Raji (cell line): ENCODE data around the gene CARNS1.

Experiments used
- POLR2A ChIP-seq: IDR thresholded peaks from 2 replicates; pipeline ENCODE4 v1.6.1; 2011; ENCODE audit warnings: low read depth, low read length, control low read depth; ENCODE audit not compliant: insufficient read depth

The CARNS1 gene

DNA sequence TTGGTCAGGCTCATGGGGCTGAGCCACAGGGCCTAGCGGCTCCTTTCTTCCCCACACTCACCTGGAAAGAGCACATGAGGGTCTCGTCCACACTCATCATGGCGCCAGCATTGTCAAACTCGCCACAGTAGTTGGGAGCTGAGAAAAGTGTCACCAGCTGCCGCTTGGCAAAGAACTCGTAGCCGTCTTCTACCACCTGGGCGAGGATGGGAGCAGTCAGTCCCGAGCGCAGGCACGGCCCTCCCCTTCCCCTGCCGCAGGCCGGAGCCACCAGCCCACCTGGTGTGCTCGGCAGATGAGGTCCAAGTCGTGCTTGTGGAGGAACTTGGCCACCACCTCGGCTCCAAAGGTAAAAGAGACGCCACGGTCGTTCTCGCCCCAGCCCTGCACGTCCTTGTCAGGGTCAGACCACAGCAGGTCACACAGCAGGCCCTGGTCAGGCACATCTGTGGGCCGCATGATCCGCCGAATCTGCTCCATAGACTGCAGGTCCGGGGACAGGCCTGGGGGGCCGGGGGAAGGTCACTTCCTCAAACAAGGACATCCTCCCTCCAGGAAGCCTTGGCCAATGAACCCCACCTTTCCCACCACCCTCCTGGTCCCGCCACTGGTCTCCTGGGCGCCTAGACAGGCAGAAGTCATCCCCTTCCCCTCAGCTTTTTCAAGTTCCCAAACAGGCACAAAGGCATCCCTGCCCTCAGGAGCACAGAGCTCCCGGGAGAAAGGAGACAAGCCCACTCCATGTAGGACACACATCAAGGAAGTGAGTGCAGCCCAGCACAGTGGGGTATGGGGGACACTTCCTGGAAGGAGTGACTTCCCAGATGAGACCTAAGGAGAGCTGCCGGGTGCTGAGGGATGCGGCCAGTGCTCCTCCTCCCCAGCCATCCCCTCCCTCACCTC is 16.6 kb upstream of the CARNS1 start:
- 0 out of 2 replicates have a peak, but pooled peaks have one; percentile 14 for TF ChIP-seq POLR2A

DNA sequence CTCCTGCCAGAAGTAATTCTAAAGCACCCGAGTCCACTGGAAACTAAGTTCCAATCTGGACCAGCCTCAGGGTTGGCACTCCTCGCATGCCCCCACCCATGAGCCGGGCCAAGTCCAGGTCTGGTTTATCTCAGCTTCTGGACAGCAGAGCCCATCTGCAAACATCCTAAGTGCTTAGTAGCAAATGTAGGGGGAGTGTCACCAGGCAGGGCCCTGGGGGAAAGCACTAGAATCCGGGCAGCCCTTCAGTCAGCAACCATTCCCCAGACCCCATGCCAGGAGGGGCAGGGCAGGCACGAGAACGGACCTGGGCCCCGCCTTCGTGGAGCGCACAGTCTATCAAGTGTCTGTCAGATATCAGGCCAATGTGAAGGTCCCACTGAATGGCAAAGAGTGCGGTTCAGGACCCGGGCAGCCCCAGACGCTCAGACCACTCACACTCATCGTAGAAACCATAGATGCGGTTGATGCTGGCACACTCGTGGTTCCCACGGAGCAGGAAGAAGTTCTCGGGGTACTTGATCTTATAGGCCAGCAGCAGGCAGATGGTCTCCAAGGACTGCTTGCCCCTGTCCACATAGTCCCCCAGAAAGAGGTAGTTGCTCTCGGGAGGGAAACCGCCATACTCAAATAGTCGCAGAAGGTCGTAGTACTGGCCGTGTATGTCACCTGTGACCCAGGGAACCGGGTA is 15.1 kb upstream of the CARNS1 start:
- no peak for TF ChIP-seq POLR2A

DNA sequence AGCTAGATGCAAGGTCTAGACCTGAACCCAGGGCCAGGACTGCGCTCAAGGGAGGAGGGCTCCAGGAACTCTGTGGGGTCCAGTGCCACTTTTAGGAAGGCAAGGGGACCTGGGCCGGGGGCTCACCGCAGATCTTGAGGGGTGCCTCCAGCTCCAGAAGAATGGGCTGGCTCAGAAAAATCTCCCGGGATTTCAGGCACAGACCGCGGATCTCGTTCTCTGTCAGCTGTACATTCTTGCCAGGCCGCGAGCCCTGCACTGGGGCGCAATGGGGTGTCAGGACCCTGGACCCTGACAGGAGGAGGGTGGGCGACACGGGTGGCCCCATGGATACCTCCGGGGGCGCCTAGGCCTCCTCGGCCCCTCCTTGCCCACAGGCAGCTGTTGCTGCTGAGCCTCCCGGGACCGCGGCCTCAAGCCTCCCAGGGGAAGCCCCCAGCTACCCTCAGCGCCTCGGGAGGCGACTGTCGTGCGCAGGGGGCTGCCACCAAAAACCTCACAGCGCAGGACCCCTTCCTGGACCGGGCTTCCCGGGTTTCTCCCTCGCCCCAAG is 14.5 kb upstream of the CARNS1 start:
- no peak for TF ChIP-seq POLR2A

DNA sequence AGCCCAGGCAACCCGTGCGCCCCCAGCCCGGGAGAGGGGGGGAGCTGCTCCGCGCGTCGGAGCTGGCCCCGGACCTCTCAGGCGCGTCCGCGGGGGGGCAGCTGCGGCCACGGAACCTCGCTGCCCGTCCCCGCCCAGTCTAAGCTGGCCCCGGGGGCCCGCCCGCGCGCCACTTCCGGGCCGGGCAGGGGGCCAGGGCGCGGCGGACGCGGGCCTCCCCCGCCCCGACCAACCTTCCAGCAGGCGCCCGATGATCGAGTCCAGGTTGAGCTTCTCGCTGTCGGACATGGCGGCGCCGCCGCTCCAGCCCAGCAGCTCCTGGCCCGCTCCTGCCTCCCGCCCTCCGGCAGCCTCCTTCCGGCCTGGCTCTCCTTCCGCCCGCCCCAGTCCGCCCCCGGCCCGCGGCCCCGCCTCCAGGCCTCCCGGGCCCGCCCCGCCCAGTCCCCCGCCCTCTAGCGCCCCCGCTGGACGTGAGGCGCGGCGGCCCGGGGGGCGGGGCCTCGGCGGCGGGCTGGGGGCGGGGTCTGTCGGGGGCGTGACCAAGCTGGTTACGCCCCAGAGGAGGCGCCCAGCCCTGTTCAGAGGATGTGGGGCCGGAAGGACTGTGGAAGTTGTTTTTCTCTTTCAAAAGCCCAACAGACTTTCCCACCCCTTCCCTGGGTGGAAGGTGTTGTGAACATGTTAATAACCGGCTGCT is 13.8 kb upstream of the CARNS1 start, which contains the start of gene PPP1CA:
Gene PPP1CA (minus strand): TSS at position 364 of the 697 bp plus-strand sequence. CDS start 76 bp downstream, at position 288.
- TF ChIP-seq POLR2A, result peak; percentile 86

DNA sequence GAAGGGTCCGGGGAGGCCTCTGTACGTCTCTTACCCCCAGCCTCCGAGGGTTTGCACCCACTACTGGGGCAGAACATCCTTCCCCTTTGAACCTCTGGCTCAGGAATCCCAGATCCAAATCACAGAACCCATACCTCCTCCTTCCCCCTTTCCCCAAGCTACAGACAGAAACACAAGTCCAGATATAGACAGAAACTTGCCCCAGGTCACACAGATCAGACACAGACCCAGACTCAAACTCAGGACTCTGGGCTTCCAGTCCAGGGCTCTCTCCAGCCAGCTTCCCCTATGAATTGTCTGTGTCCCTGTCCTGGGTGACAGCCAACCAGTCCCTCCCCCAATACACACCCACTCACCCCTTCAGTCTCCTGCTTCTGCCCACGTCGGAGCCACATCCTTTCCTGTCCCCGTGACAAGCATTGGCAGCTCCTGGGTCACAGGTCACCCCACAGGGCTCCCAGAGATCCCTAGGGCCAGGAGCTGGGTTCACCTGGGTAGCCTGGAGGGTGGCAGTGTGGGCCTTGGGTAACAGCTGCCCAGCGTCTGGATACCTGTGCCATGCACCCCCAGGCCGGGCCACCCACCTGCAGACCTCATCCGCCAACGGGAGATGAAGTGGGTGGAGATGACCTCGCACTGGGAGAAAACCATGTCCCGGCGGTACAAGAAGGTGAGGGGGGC is 10.8 kb upstream of the CARNS1 start:
- no peak for TF ChIP-seq POLR2A

DNA sequence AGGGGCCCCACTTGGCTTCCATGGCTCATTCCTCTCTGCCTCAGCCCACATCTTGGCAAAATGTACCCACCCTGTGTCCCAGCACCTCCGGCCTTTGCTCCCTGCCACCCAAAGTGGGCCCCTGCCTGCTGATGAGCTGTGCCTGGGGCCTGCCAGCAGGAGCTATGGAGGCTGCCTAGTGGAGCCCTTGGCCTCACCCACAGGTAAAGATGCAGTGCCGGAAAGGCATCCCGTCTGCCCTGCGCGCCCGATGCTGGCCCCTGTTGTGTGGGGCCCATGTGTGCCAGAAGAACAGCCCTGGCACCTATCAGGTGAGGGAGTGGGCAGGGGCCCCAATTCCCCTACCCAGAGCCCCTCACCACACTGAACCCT is 10.3 kb upstream of the CARNS1 start:
- TF ChIP-seq POLR2A, result no peak

DNA sequence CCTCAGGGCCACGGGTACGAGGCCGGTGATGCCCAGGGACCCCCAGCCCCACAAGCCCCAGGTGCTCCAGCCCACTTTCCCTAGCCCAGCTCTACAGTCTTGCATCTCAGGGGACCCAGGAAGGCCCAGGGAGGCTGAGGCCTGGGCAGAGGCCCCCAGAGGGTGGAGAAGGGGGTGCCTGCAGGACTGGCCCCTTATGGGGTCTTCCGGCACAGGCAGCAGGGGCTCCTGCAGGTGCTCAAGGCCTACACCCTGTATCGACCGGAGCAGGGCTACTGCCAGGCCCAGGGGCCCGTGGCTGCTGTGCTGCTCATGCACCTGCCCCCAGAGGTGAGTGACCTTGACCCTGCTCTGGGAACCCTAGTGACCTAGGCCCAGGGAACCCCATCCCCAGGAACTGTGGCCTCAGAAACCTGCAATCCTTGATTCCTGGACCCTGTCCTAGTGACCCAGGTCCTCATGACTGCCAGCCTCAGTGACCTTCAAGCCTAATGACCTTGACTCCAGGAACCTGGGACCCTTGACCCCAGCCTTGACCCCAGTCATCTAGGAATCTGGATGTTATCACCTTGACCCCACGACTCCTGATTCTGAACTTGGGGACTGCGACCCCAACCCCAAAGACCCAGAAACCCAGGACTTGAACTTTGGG is 9.7 kb upstream of the CARNS1 start:
- no peak for TF ChIP-seq POLR2A

DNA sequence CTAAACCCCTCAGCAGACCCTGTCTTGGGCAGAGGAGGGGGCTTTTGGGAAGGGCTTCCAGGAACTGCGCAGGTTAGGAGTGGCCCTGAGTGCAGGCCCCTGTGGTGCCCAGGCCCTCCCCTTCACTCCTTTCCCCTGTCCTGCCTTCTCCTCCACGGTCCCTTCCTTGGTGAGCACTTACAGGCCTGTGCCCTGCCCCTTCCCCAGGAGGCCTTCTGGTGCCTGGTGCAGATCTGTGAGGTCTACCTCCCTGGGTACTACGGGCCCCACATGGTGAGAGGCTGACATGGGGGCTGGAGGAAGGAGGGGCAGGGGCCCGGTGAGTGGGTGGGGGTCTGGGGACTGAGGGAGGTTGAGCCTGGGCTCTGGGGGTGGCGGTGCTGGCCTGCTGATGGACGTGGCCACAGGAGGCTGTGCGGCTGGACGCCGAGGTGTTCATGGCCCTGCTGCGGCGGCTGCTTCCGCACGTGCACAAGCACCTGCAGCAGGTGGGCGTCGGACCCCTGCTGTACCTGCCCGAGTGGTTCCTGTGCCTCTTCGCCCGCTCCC is 9.0 kb upstream of the CARNS1 start:
- TF ChIP-seq POLR2A, result no peak

DNA sequence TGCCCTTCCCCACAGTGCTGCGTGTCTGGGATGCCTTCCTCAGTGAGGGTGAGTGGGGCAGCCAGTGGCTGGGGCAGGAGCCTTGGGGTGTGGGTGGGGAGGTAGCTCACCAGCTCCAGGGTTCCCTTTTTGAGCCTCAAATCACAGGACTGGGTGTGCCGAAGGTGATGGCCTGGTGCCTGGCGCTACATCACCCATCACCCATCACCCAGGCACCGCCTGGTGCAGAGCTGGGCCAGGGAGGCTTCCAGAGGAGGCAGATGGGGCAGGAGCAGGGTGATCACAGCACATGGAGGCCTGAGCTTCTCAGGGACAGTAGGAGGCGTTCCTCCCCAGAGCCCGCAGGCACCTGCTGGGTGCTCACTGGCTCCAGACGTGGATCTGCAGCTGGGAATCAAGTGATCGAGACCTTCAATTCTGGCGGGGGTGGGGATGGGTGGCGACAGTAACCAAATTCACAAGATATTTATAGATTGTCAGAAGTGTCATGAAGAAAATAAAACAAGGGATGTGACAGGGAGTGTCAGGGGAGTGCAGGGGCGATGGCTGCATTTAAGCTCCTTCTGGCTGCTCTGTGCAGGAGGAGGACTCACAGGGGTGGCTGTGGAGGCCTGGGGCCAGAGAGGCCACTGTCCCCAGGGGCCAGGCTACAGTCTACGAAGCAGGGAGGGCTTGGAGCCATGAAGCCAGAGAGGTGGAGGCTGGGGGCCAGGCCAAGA is 8.3 kb upstream of the CARNS1 start:
- TF ChIP-seq POLR2A, result no peak

DNA sequence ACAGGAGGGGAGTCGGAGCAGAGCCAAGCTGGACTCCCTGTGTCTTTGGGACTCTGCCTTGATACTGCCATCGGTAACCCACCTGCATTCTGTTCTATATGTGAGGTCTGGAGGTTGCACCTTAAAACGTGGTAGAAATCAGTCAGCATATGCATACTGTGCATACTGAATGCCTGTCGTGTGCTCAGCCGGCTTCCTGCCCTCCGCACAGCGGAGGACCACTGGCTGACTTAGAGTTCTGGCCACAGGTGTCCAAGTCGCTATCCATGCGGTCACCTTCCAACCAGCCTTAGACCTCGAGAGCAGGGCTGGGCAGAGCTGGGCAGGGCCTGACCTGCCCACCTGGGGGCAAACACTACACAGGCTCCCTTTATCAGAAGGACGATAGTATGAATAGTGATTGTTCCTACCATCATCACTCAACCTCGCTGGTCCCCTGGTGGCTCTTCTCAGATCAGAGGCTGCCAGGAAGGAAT is 7.8 kb upstream of the CARNS1 start:
- TF ChIP-seq POLR2A, result 0 out of 2 replicates have a peak, but pooled peaks have one; percentile 14

DNA sequence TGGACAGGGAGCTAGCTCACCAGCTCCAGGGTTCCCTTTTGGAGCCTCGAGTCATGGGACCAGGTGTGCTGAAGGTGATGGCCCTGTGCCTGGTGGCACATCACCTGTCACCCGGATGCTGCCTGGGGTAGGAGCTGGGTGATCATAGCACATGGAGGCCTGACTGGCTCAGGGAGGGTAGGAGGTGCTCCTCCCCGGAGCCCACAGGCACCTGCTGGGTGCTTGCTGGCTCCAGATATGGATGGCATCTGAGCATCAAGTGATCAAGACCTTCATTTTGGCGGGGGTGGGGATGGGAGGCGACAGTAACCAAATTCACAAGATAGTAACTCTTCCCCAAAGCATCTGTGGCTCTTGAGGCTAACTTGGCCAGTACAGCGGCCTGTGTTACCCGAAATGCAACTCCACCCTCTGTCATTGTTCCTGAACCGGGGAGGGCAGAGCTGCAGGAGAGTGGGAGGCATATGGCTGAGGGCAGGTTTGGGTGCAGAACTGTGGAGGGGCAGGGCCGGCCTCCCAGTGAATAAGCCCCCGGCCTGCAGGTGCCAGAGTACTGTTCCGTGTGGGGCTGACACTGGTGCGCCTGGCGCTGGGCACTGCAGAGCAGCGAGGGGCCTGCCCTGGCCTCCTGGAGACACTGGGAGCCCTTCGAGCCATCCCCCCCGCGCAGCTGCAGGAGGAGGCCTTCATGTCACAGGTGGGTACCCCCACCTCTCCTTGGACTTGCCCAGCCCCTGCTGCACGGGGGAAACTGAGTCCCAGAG is 6.9 kb upstream of the CARNS1 start:
- TF ChIP-seq POLR2A, result no peak

DNA sequence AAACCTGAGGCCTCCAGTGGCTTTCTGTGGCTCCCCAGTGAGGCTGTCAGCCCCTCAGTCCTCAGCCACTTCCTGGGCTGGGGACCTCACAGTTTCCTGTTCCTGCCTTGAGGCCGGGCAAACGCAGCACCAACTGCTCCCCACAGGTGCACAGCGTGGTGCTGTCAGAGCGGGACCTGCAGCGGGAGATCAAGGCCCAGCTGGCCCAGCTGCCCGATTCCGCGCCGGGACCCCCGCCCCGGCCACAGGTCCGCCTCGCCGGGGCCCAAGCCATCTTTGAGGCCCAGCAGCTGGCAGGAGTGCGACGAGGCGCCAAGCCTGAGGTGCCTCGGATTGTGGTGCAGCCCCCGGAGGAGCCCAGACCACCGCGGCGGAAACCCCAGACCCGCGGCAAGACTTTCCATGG is 6.2 kb upstream of the CARNS1 start:
- peak; percentile 67 for TF ChIP-seq POLR2A
